GM21381 (cell line): Measurements from ENCODE around the gene RNF187.
A peak's percentile ranks its signal among the peaks of the same experiment; 100 is the strongest.
"Not testable (repeated sequence)": the region's sequence is repeated elsewhere in the genome, so short reads cannot be mapped to it uniquely, and the experiment has no call there.

Source experiments
- ATAC-seq: cut with Tn5 transposase; IDR thresholded peaks from one replicate; pipeline ENCODE4 v1.9.1; 2021; ENCODE audit warnings: mild to moderate bottlenecking, moderate library complexity; ENCODE audit not compliant: unreplicated experiment

RNF187 gene

DNA sequence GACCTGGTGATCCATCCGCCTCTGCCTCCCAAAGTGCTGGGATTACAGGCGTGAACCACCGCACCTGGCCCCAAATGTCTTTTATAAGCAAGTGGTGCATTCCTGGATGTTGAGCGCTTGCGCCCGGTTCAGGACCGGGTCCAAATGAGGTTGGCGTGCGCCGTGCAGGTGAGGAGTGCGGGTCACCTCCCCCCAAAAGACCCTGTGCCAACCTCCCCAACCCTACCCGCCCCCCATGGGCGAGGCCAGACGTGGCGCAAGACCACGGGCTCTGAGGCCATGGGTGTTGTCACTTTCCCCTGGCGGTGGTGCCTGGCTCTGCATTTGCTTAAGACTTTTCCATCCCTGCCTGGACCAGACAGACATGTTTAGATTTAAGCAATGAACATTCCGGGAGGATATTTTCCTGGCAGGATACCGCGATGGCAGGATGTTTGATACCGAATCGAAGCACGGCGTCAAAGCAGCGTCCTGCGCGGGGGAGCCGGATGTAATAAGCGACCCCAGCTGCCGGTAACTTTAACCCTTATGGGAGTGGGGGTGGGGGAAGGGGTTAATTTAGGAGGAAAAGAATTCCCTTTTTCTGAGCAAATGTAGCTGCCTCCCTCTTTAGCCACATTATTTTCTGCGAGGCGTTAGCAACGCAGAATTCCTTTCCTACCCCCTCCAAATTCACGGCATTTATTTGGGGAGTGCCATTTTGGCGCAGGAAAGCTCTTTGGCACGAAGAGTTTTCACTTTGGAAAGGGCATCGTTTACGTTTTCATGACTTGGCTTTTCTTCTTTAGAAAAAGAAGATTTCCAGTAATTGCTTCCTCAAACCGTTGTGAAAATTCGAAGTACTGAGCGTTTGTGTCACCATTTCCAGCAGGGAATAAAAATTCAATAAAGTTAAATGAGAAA, 27.8 kb upstream of the RNF187 start:
- ATAC-seq = no peak

DNA sequence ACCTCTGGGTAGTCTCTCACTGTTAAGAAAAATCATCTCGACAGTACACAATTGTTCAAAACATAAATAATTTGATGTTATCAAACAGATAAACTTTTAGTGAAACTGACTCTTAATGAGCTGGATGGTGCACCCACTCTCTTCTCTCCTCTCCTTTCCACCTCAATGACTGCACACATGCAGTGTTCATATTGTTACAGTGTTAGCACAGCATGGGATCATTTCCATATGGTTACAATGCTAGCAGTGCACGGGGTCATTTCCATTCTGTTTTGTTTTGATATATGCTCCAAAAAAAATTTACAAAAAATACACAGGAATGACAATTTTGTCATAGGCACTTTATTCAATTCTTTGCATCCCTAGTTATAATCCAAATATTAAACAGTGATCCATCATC, 26.4 kb upstream of the RNF187 start:
- no peak for ATAC-seq

DNA sequence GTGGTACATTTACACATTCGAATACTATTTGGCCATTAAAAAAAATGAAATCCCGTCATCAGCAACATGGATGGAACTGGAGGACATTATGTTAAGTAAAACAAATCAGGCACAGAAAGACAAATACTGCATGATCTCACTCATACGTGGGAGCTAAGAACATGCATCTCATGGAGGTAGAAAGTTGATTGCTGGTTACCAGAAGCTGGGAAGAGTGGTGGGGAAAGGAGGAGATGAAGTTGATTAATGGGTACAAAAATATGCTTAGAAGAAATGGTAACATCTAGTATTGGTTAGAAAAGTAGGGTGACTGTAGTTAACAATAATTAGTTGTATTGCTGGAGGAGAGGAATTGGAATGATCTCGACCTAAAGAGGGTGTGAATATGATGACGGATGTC, 24.6 kb upstream of the RNF187 start:
- no peak for ATAC-seq

DNA sequence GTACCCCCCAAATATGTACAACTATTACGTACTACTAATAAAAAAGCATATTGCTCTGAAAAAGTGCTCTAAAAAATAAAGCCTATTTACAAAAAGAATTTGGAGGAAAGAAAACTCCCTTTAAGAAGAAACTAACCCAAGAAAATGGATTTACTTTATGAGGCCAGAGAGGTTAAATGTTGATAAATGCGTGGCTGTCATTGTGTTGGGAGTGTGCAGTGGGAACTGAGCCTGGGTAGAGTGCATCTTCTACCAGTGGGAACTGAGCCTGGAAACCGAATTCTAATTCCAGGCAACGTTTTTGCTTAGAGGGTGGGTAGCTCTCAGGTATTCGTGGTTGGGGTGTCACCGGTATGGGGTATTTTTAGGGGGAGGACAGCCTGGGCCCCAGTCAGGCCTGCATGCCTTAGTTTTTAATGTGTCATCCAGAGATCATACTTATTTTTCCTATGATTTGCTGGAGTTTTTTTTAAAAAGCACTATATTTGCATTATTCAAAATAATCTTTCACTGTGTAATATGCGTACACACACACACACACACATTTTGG, 24.1 kb upstream of the RNF187 start:
- ATAC-seq = no peak

DNA sequence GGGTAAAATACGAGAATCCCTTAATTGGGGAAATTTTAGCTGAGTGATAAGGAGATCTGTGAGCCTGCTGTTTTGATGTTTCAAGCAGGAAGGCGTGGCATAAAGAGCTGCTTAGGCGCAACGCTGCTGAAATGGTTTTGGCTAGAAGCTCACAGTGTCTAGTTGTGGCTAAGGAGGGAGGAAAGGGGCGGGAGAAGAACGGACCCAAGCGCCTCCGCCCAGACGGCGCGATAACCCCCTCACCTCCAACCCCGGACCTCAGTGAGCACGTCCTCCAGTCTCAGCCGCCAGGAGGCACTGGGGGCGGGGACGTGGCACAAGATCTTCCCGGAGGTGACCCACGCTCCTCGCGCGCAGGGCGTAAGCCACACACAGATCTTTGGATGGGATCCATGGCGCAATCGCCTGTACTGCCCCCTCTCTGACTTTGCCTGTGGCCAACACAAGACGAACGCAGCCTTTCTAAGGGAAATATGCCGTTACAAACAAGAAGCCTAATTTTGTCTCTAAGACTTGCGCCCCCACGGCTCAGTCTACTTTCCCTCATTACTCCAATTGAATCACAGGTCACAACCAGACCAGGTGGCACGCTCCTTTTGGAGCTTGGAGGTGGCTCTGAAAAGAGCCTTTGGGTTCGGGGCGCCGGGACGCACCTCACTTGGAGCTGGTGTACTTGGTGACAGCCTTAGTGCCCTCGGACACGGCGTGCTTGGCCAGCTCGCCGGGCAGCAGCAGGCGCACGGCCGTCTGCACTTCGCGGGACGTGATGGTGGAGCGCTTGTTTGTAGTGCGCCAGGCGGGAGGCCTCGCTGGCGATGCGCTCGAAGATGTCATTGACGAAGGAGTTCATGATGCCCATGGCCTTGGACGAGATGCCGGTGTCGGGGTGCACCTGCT, 23.4 kb upstream of the RNF187 start:
- peak; percentile 50 for ATAC-seq

DNA sequence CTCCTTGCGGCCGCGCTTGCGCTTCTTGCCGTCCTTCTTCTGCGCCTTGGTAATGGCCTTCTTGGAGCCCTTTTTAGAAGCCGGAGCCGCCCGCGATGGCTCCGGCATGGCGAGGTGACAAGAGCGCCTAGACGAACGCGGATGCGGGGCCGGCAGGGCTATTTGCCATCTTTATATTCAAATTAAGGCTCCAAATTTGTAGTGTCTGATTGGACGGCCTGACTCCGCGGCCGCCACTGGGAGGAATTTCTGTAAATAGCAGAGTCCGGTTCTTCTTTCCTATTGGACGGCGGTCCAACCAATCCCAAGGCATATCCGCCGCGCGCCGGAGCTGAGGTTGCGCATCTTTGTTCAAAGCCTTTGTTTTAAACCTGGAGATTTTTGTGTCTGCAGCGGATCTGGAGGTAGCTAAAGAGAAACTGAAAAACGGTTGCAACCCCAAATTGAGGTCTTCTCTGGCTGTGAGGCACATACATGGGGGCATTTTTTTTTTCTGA, 22.6 kb upstream of the RNF187 start:
- peak; percentile 89 for ATAC-seq

DNA sequence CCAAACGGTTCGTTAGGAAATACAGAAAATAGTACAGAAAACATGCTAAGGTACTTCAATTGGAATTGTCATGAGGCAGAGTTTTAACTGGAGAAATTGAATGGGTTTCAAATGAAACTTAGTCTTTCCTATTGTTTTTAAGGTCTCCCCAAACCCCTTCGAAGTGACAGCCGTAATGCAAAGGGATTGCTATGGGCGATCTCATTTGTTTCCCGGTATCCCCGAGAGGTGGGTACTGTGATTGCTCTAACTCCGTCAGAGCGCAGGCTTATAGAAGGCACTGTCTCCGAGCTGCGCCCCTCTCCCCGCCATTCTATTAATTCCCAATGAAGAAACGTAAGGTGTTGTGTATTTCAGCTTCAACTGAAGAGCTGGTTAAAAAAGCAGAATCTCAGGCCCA, 22.0 kb upstream of the RNF187 start:
- ATAC-seq = no peak

DNA sequence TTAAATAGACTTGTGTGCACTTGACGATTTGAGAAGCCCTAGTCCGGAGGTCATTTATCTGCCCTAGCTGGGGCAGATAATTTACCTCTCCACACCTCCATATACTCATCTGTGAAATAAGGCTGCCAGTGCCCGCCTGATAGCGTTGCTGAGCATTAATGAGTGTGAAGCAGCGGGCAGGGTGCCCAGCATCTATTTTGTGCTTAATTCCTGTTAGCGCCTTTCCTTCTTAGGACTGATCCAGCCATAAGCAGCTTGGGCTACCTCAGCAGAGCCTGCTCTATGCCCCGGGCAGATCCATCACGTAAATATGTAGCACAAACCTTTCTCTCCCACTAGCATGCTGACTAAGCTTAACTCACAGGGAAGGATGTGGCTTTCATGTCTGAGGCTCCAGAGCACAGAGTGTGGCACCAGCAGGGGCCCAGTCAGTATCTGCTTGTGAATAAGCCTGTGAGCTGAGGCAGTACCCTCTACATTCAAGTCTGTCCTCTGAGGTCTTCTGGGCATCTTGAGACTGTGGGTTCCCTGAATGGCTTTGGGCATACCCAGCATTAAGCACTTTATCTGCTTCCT, 21.5 kb upstream of the RNF187 start:
- no peak for ATAC-seq

DNA sequence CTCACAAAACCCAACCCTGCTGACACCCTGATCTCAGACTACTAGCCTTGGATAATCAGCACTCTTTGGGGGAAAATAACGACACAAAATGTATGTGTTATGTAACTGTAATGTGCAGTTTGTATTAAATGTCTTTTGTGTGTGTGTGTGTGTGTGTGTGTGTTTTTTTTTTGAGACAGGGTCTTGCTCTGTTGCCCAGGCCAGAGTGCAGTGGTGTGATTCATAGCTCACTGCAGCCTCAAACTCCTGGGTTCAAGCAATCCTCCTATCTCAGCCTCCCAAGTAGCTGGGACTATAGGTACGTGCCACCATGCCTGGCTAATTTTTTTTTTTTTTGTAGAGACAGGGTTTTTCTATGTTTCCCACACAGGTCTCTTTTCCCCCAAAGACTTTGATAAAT, 19.0 kb upstream of the RNF187 start:
- ATAC-seq = not testable (repeated sequence)

DNA sequence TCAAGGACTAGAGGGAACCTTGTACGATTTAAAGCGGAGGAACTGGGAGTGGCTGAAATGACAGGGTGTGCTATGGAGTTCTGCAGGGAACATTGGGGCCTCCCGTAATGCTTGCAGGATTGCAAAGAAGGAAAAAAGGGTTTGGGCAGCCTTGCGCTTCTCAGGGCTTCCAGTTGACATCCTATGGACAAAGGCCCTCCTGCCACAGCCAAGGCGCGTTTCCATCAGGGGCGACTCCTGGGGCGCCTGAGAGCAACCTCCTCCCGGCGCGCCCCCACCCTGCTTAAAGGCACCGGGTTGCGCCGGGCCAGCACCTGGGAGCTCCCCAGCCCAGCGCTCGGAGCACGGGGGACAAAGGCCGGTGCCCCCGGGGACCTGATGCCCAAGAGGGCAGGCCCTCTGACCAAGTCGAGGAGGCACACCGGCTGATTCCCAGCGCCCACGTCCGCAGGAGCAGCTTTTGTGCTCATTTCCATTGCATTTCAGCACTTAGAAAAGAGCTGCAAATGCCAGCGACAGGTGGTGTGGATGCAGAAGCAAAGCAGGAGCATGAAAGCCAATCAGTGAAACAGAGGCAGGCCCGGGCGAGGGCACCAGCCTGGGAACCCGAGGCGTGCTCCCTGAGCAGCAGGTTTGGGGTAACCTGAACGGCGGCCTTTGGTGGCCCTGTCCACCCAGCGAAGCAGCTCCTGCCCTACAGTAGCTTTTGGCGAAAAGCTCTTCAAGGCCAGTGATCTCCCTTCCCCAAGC, 17.6 kb upstream of the RNF187 start:
- ATAC-seq = no peak

DNA sequence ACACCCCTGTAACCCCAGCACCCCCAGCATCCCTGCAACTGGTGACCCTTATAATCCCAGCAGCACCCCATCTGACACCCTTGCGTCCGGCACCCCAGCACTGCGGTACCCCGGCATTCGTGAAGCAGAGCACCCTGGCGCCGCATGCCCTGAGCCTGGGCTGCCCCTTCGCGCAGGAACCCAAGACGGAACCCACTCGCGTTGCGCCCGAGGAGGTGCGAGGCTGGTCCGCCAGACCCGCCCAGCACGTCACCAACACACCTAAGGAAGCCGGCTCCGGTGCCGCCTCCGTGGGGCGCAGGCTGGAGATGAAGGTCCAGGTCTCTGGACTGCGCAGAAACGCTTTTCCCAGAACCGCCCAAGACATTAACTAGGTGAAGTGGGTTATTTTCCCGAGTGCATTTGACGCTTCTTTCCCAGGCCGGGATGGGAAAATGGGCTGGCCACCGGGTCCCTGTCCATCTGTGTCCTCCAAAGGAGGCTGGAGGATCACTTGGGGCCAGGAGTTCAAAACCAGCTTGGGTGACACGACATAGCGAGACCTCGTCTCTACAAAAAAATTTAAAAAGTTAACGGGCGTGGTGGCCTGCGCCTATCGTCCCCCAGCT, 15.9 kb upstream of the RNF187 start:
- no peak for ATAC-seq

DNA sequence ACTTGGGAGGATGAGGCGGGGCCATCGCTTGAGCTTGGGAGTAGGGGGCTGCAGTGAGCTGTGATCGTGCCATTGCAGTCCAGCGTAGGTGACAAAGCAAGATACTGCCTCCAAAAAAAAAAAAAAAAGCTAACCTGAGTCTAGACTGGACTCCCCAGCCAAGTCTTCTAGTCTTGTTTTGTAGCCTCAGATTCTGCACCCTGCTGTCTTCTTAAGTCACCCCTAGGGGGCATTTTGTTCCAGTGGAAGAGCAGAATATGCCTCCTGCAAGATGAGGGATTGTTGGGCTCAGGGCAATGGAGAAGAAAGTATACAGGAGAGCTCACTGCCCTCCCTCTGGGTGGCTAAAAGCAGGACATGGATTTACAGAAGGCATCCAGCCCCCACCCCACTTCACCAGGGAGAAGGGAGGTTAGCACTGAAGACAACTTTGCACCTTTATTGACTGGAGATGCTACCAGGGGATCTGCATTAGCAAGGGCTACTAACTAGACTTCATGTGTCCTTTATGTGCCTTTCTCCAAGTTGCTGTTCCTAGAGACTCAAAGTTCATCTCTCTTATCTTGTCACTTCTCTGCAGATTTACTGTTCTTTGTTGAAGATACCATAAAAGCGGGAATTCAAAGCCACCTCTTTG, 15.3 kb upstream of the RNF187 start:
- ATAC-seq = peak; percentile 75

DNA sequence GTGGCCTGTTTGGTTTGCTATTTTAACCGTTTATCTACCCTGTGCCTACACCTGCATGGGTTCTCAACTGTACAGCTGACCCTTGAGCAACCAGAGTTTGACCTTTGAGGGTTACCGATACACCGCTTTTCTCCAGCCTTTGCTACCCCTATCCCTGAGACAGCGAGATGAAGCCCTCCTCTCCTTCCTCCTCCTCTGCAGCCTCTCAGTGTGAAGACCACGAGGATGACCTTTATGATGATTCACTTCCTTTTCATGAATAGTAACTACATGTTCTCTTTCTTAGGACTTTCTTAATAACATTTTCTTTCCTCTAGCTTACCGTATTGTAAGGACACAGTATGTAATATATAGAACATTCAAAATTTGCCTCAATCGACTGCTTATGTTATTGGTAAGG, 14.5 kb upstream of the RNF187 start:
- ATAC-seq = no peak

DNA sequence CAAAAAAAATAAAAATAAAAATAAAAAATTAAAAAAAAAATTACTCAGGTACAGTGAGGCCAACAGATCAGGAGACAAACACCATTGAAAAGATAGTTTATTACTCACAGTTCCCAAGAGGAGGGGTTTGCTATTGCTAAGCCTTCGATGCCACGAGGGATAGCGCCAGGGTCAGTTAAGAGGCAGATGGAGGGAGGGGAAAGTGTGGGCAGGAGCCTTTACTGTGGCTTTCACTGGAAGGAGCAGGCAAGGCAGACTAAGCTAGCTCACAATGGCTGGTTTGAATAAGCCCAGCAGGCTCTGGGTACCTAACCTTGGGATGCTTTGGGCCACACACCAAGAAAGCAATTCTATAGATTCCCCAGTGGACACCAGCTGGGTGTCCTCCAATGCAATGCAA, 12.7 kb upstream of the RNF187 start:
- ATAC-seq = no peak

DNA sequence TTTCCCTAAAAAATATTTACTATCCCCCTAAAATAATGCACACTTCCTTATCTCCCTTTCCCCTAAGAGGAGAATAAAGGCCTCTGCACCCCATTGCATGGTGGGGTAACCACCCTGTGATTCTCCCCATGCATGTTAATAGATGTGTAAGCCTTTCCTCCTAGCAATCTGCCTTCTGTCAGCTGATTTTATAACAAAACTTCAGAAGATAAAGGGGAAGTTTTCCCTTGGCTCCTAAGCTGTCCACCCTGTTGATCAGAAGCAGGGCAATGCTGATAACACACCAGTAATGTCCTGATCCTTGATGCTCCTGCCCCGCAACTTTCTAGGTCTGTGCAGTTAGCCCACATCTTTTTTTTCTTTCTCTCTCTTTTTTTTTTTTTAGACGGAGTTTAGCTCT, 11.4 kb upstream of the RNF187 start:
- no peak for ATAC-seq

DNA sequence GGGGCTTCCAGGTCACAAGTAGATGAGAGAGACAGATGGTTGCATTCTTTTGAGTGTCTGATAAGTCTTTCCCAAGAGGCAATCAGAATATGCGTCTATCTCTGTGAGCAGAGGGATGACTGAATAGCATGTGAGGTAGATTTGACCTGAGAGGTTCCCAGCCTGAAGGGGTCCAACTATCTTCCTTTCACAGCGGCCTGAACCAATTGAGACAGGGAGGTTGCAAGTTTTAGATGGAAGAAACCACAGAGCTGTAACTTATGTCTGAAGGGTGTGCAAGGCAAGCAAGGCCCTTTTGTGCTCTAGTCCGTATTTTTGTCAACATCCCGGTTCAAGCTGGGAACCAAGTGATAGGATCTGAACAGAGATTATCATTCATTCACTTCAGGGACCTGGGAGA, 9.9 kb upstream of the RNF187 start:
- no peak for ATAC-seq

DNA sequence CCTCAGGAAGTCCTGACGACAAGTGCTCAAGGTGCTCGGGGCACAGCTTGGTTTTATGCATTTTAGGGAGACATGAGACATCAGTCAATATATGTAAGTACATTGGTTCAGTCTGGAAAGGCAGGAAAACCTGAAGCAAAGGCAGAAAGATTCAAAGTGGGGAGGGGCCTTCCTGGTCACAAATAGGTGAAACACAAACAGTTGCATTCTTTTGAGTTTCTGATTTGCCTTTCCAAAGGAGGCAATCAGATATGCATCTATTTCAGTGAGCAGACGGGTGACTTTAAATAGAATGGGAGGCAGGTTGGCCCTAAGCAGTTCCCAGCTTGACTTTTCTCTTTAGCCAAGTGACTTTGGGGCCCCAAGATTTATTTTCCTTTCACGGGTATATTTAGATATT, 8.9 kb upstream of the RNF187 start:
- ATAC-seq = no peak

DNA sequence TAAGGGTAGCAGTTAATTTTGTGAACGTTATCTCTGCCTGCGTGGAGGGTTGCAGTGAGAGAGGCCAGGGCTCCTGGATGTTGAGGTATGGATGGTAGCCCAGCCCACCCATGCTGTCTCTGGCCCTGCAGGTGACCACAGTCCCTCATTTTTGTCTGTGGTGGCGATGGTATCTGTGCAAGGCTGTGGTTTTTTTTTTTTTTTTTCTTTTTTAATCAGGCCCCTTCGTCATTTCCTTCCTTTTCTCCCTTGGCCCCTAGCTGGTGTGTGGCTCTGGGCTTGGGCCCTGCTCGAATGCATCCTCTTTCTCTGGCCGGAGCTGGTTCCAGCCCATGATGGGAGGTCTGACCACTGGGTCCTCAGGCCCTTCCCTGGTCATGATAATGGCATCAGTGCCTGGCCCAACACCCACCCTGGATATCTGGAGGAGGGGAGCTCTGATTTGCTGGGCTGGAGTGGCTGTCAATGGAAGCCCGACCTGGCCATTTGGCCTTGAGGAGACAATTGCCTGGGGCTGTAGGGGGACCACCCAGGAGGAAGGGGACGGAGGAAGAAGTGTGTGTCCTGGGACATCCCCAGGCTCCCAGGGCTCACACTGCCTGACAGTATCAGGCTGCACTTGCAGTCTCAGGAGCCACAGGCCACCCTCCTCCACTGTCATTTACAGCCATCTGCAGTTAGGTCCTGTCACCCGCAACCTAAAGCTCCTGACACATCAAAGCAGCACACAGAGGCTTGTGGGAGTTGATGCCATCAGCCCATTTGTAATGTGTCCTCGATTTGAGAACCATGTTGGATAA, 8.1 kb upstream of the RNF187 start:
- ATAC-seq = peak; percentile 67

DNA sequence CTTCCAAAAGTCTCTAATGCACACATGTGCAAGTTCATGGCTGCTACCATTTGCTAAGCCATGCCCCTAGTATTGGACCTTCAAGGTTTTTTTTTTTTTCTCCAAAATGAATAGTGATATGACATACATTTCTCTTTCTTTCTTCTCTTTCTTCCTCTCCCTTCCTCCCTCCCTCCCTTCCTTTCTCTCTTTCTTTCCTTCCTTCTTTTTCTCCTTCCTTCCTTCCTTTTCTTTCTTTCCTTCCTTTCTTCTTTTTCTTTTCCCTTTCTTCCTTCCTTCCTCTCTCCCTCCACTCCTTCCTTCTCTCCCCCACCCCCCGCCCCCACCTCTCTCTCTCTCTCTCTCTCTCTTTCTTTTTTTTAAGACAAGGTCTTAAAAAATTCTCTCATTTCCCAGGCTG, 3.4 kb upstream of the RNF187 start:
- no peak for ATAC-seq
